Inflammatory macrophage treated with lipopolysaccharide for 4 hours (primary cell): ENCODE data around the gene NPIPA8.
"Not testable (repeated sequence)": the region's sequence is repeated elsewhere in the genome, so short reads cannot be mapped to it uniquely, and the experiment has no call there.

Experiments used
- DNase-seq: peaks from one replicate; pipeline ENCODE4 v3.0.0-alpha.2; 2020

The NPIPA8 gene

DNA sequence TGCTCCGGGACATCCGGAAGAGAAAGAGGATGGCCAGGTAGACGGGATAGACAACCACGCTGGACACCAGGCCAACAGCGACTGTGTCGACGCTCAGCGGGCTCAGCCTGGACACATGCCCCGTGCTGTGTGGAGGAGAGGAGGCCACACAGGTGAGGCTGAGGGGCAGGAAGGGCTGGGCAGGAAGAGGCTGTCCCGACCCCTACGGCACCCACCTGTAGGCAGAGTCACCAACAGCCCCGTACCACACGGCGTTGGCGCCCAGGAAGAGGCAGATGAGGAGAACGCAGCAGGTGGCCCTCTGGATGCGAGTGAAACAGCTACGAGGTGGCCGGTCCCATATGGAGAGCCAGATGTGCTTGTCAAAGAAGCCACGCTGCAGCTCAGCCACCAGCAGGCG lies at the start of gene NPIPA8:
Gene NPIPA8, minus strand, starts transcription at position 101 of the 400 bp plus-strand sequence. CDS start 4,074 bp downstream, outside the sequence.
- not testable (repeated sequence) for DNase-seq

DNA sequence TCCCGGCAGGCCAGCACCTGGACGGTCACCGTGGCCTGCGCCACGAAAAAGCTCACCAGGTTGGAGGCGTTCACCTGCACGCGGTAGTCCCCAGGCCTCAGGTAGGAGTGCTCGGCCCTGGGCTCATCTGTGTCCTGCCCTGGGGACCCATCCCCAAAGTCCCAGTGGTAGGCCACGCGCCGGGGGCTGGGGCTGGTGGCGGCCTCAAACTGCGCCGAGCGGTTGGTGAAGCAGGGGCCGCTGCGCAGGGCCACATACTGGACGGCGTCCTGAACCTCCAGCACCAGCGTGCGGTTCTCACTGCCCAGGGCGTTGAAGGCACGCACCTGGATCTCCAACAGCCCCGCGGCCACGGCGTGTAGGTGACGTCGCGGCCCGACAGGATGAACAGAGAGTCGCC lies 48.7 kb upstream of the NPIPA8 start:
- not testable (repeated sequence) for DNase-seq

DNA sequence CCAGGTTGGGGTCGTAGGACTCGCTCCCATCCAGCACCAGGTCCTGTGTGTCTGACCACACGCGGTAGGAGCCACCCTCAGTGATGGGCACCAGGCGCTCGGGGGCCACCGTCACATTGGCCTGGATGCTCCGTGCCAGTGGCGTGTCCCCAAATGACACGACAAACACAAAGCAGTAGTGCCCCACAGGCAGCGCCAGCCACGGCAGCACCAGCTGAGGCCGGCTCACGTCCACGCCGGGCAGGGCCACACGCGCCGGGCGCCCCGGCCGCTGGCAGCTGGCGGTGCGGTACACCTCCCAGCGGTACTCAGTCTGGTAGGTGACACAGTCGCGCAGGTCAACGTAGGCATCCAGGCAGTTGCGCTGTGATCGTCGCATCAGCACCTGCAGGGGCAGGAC lies 48.3 kb upstream of the NPIPA8 start:
- not testable (repeated sequence) for DNase-seq

DNA sequence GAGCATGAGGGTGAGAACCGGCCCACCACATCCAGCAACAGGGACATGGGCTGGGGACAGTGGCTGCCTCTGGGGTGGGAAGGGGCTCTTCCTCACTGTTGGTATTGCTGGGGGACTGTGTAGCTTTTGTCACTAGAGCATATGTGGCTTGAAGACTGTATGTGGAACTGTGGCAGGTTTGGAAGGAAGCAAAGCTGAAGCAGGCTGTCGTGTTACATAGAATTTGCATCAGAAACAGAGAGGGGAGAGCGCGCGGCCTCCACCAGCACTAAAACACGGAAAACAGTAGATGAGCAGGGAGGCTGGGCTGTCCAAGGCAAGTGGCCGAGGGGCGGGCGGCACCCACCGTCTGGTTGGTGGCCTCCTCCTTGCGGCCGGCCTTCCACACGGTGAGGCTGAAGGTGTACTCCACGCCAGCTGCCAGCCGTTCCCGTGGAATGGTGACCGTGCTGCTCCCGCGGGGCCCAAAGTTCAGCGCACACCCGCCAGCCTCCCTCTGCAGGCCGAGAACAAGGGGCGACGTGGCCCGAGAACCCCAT lies 47.6 kb upstream of the NPIPA8 start:
- not testable (repeated sequence) for DNase-seq

DNA sequence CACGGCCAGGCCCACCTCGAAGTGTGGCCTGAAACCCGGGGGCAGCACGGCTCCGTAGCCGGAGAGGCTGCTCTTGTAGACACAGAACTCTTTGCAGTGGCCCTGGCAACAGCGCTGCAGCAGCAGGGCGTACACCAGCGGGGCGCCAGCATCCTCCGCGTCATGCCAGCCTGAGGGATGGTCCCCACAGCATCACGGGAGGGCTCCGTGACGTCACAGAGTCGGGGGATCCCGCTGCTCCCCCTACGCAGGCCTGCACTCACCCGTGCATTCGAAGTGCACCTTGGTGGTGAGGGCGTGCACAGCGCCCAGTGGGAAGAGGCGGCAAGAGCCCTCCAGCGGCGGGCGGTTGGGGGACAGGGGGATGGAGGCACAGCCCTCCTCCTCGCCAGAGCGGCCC lies 46.2 kb upstream of the NPIPA8 start:
- DNase-seq, result not testable (repeated sequence)

DNA sequence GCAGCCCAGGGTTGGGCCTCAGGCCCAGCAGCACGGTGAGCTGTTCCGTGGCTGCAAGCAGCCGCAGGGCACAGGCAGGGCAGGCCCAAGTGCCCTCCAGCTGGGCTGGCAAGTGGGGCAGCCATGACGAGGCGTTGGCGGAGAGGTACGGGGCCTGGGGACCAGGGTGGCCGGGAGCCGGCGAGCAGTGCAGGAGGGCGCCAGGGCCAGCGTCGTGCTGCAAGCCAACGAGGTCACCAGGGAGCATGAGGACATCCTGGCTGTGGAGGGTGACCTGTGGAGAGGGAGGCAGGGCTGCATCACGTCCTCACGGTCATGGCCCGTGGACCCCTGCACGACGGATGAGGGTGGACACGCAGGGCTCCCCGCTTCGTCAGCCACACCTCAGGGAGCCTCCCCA lies 11.2 kb upstream of the NPIPA8 start:
- DNase-seq, result not testable (repeated sequence)

GRCh38 chr16:18346993-18347392 lies 10.5 kb upstream of the NPIPA8 start:
- DNase-seq, result not testable (repeated sequence)

GRCh38 chr16:18344634-18345033 lies 8.1 kb upstream of the NPIPA8 start:
- DNase-seq, result not testable (repeated sequence)

DNA sequence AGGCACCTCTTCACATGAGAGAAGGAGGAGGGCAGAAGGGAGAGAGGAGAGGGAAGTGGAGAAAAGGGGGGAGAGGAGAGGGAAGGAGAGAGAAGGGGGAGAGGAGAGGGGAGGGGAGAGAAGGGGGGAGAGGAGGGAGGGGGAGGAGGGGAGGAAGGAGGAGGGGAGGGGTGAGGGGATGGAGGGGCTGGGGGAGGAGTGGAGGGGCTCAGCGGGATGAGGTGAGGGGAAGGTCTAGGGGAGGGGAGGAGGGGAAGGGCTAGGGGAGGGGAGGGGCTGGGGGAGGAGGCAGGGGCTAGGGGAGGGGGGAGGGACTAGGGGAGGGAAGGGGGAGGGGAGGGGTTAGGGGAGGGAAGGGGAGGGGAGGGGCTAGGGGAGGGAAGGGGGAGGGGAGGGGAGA lies 5.5 kb upstream of the NPIPA8 start:
- DNase-seq, result not testable (repeated sequence)

DNA sequence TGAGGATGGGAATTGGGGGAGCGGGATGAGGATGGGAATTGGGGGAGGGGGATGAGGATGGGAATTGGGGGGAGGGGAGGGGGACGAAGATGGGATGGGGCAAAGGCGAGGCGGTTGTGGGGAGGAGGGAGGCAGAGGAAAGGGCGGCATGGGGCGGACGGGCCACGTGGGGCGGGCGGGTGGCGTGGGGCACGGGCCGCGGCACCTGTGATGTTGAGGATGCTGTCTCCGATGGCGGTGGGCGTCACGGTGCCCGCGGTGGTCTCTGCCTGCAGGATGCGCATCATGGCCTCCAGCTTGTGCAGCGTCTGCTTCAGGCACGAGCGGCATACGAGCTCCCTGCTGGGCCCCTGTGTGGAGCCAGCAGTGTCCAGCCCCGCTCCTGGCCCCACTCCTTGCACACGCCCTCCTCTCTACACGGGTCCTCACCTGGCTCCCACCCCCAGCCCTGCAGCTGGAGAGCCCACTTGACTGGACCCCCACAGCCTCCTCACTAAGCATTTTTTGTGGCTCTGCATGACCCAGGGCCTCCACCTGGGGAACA lies 5.0 kb upstream of the NPIPA8 start:
- DNase-seq, result not testable (repeated sequence)

- DNase-seq, result not testable (repeated sequence)
Measured at GRCh38 chr16:18339210-18339609, 2.7 kb upstream of the NPIPA8 start.

- DNase-seq, result not testable (repeated sequence)
Measured at GRCh38 chr16:18311811-18312210, 24.7 kb downstream of the NPIPA8 start.

- DNase-seq, result not testable (repeated sequence)
Measured at GRCh38 chr16:18309159-18309558, 27.4 kb downstream of the NPIPA8 start.

- not testable (repeated sequence) for DNase-seq
Measured at GRCh38 chr16:18307241-18307640, 29.3 kb downstream of the NPIPA8 start.

GRCh38 chr16:18306066-18306465 lies 30.5 kb downstream of the NPIPA8 start:
- DNase-seq, result not testable (repeated sequence)

- not testable (repeated sequence) for DNase-seq
Measured at GRCh38 chr16:18303059-18303706, 33.4 kb downstream of the NPIPA8 start.

GRCh38 chr16:18297714-18298113 lies 38.8 kb downstream of the NPIPA8 start:
- DNase-seq, result not testable (repeated sequence)

- DNase-seq, result not testable (repeated sequence)
Measured at GRCh38 chr16:18296931-18297330, 39.6 kb downstream of the NPIPA8 start.

- DNase-seq, result not testable (repeated sequence)
Measured at GRCh38 chr16:18294371-18294770, 42.2 kb downstream of the NPIPA8 start.

GRCh38 chr16:18293337-18293956 lies 43.1 kb downstream of the NPIPA8 start:
- DNase-seq, result not testable (repeated sequence)

GRCh38 chr16:18290959-18291358 lies 45.6 kb downstream of the NPIPA8 start:
- DNase-seq, result not testable (repeated sequence)

DNA sequence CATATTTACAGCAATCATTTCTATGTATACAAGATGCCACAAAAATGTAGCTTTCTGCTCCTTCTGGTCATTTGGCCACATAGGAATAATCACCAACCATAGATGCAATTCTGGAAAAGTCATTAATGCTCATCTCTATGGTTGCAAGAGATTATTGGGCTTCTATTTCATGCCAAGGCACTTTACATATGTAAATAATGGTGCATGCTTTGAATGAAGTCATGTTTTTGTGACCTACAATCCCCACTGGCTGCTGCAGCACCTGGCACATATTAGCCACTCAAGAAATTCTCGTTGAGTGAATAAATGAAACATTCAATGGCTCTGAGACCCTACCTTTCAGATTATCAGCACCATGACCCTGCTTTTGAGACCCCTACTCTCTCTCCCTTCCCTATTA lies 50.2 kb downstream of the NPIPA8 start:
- DNase-seq, result not testable (repeated sequence)

GRCh38 chr16:18280319-18280718 lies 56.2 kb downstream of the NPIPA8 start:
- DNase-seq, result not testable (repeated sequence)

GRCh38 chr16:18276756-18277155 lies 59.8 kb downstream of the NPIPA8 start:
- DNase-seq, result not testable (repeated sequence)
